Stomach (tissue), 4 donors: ENCODE data around the gene PLA2G3.

Experiments used
- CTCF ChIP-seq, 7 experiments: fragments of 450-650 bp in 4 of 7; fragments of 200-600 bp in 3 of 7; sonication (generic) in 3 of 7; IDR thresholded peaks; one replicate each; pipeline ENCODE4 v1.5.1; 2016 to 2019; ENCODE audit warnings: antibody characterized with exemption in 7 of 7, control low read depth in 2 of 7, mild to moderate bottlenecking in 1 of 7
- POLR2A ChIP-seq, 4 donors: fragments of 450-650 bp; IDR thresholded peaks; one replicate each; pipeline ENCODE4 v1.6.1; 2016; ENCODE audit warnings: antibody characterized with exemption in 4 of 4, control low read depth in 2 of 4, mild to moderate bottlenecking in 1 of 4, moderate library complexity in 1 of 4
- POLR2AphosphoS5 ChIP-seq, 3 donors: sonication (generic); formaldehyde crosslinking; IDR thresholded peaks; one replicate each; pipeline ENCODE4 v1.6.1; 2016; ENCODE audit warnings: antibody characterized with exemption in 3 of 3

- TF ChIP-seq CTCF (IDR thresholded peaks at IDR 0.05) (no peak), POLR2AphosphoS5 (IDR thresholded peaks at IDR 0.05) (peak in 2 of 3 donors; percentile 16 to 19), POLR2A (IDR thresholded peaks at IDR 0.05) (no peak)
Observed at GRCh38 chr22:31173386-31174145, 33.3 kb upstream of the PLA2G3 start.
